ENCODE results near the gene OMP. TPM values are rescaled to one million over a fixed set of nuclear protein-coding genes. Genes with fewer than 3 reads are reported as not detected.

Gene OMP
- total RNA-seq, 2 donors from 2014 or later: not detected

DNA sequence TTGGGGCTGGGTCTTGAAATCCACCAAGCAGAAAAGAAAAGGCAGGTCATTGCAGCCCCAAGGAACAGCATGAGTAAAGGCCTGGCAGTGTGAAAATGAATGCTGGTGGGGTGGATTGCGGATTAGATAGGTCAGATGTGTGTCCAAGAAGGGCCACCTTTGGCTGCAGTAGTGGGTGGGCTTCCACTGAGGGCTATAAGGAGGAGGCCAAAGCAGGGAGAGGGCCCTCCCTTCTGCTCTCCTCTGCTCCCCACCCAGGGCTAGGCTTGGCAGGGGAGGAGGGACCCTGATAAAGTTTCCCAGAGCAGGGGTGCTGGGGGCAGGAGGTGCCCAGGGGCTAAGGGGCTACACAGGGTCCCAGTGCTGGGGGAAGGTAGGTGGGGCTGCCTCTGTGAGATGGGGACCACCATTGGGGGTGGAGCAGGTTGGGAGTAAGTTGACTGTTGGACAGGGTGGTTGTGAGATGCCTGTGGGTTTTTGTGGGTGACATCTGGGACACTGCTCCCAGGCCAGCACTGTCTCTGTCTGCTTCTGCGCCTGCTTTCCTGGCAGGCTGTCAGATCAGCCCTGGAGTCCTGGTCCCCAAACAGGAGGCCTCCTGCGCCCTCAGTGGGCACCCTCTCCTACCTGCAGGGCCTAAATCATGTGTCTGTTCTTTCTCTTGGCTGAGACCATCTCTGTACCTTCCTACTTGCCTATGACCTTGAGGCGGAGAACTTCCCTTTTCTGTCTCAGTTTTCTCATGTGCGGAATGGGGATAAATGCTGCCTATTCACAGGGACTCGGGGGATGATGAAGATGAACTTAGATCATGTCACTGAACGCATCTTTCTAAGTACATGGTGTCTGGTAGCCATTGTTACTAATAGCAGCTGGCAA is 33.9 kb upstream of the OMP start:
- Histone ChIP-seq H3K4me1 (peaks cover 52% of the 10 kb centered on the region), H3K4me3 (no peak overlapping the region), H3K36me3 (replicated peaks in 1 of 2; ENCODE audit: insufficient read depth in 1 of 2, low read depth in 2 of 2) (no peaks in the 10 kb centered on the region), H3K27me3 (no peaks in the 10 kb centered on the region), H3K9me3 (no peaks in the 10 kb centered on the region), H3K27ac (no peak overlapping the region)
- intact Hi-C loops (cut with DNase I): no loop called here
- ATAC-seq (no peak), DNase-seq (no peak)
- TF ChIP-seq POLR2A (IDR thresholded peaks at IDR 0.05): no peak
- no peak for TF ChIP-seq CTCF (IDR thresholded peaks at IDR 0.05)
- WGBS, 2 donors: 87 to 90% methylated on average over 7 of the region's 7 CpGs

DNA sequence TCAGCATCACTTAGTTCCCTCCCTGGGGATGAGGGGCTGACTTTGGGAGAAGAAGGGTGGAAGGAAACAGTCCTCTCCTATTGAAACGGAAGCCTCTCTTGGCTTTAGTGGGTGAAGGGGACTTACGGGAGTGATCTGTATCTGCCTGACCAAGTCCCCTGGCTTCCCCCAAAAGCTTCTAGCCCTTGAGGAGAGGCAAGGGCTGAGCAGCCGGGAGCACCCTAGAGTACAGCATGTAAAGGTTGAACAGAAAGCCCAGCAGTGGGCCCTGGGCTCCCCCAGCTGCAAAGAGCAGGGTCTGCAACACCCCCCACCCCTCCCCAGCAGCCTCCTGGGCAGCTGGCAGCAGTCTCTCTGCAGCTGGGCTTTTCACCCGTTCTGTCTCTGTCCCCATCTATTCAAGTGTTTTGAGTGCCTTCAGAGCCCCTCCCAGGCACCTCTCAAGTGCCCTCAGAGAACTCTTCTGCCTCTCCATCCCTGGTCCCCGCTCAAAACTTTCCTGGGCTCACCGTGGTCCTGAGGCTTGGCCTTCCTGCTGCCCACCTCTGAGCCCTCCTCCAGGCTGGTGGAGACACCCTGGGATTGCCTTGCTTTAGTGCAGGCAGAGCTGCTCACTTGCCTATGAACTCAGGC is 33.2 kb upstream of the OMP start:
- H3K27me3 ChIP-seq: no peaks in the 10 kb centered on the region
- no peaks in the 10 kb centered on the region for H3K9me3 ChIP-seq
- WGBS, 2 donors: 72 to 82% methylated on average over 6 of the region's 6 CpGs
- DNase-seq: no peak
- TF ChIP-seq POLR2A (IDR thresholded peaks at IDR 0.05): no peak
- no peak overlapping the region for H3K27ac ChIP-seq
- intact Hi-C loops (cut with DNase I): no loop called here
- H3K4me1 ChIP-seq: peaks cover 55% of the 10 kb centered on the region
- H3K4me3 ChIP-seq: no peak overlapping the region
- H3K36me3 ChIP-seq (replicated peaks in 1 of 2; ENCODE audit: insufficient read depth in 1 of 2, low read depth in 2 of 2): no peaks in the 10 kb centered on the region
- ATAC-seq: no peak

DNA sequence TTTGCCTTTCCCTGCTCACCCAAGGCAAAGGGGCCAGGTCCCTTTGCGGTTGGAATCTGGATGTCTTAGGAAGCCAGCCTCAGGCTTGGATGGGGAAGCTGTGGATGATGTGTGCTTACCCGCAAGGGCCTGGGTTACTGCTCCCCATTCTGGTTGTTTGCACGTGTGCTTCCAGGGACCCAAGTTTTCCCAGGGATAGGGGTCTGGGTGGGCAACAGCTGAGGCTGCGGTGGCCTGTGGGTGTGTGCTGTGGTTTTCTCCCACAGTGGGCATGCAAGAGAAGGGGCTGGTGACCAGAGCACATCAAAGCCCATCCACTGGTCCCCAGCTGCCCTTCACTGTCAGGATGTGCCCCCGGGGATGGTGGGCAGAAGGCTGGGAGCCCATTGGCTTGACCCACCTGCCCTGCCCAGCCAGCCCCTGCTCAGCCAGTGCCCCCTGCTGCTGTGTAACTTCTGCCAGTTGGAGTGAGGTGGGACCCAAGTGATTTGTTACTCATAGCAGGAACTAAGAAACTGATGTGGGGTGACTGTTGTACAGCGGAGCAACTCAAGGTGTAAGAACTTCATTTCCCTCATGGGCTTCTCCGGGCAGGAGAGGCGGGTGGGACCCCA is 32.6 kb upstream of the OMP start:
- intact Hi-C loops (cut with DNase I): no loop called here
- H3K9me3 ChIP-seq: no peaks in the 10 kb centered on the region
- no peak overlapping the region for H3K4me3 ChIP-seq
- TF ChIP-seq CTCF (IDR thresholded peaks at IDR 0.05) (no peak), POLR2A (IDR thresholded peaks at IDR 0.05) (no peak)
- H3K36me3 ChIP-seq (replicated peaks in 1 of 2; ENCODE audit: insufficient read depth in 1 of 2, low read depth in 2 of 2): no peaks in the 10 kb centered on the region
- ATAC-seq: no peak
- DNase-seq: no peak
- H3K27ac ChIP-seq: no peak overlapping the region
- 78 to 96% methylated on average over 4 to 8 of the region's 8 CpGs for WGBS, 2 donors
- peaks cover 57% of the 10 kb centered on the region for H3K4me1 ChIP-seq
- no peaks in the 10 kb centered on the region for H3K27me3 ChIP-seq

GRCh38 chr11:77071077-77071476 is 31.6 kb upstream of the OMP start:
- Histone ChIP-seq H3K36me3 (replicated peaks in 1 of 2; ENCODE audit: insufficient read depth in 1 of 2, low read depth in 2 of 2) (no peaks in the 10 kb centered on the region), H3K4me3 (no peak overlapping the region), H3K4me1 (peaks cover 52% of the 10 kb centered on the region), H3K9me3 (no peaks in the 10 kb centered on the region), H3K27ac (no peak overlapping the region), H3K27me3 (no peaks in the 10 kb centered on the region)
- 83 to 96% methylated on average over 3 to 7 of the region's 7 CpGs for WGBS, 2 donors
- ATAC-seq: no peak
- TF ChIP-seq POLR2A (IDR thresholded peaks at IDR 0.05) (no peak), CTCF (IDR thresholded peaks at IDR 0.05) (no peak)
- intact Hi-C loops (cut with DNase I): no loop called here
- DNase-seq: no peak

Data from body of pancreas (tissue), 4 donors.